Measurements from ENCODE around the gene FGF14.
"Not testable (repeated sequence)": the region's sequence is repeated elsewhere in the genome, so short reads cannot be mapped to it uniquely, and the experiment has no call there.

Gene FGF14

GRCh38 chr13:101866889-101867581, 534.8 kb downstream of the FGF14 start:
- DNase-seq (ENCODE audit: low read depth), result no peak

GRCh38 chr13:101858860-101859259, 543.0 kb downstream of the FGF14 start:
- no peak for DNase-seq (ENCODE audit: low read depth)

DNA sequence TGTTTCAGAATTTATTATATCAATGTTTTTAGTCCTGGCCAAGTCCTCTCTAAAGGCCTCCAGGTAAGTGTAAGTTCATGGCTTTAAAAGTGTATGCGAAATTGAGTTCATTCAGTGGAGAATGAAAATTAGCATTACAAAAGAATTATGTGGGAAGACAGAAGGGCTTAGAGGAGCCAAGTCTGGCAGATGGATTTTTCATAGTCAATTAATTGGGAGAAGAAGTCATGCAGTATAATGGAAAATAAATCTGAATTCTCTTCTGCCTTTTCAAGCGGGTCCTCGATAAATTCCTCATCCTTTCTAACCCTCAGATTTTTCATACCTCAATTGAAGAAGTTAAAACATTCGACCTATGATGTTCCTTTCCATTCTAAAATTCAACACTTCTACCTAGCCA, 555.1 kb downstream of the FGF14 start:
- DNase-seq (ENCODE audit: low read depth), result no peak

DNA sequence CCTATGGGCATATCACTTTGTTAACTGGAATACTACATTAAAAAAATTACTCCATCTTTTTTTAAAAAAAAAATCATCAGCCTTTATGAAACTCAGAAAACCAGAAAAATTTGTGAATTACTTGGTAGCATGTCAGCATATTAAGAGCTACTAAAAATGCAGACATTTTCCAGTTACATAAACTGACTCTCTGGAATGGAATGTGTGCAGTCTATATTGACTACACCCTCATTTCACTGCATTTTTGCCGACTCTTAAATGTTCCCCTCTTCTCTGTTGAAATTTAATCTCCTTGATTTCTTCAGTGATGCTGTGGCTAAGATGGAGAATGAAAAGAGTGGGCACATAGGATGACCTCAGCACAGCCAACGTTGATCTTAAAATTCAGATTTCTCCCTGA, 555.6 kb downstream of the FGF14 start:
- no peak for DNase-seq (ENCODE audit: low read depth)

DNA sequence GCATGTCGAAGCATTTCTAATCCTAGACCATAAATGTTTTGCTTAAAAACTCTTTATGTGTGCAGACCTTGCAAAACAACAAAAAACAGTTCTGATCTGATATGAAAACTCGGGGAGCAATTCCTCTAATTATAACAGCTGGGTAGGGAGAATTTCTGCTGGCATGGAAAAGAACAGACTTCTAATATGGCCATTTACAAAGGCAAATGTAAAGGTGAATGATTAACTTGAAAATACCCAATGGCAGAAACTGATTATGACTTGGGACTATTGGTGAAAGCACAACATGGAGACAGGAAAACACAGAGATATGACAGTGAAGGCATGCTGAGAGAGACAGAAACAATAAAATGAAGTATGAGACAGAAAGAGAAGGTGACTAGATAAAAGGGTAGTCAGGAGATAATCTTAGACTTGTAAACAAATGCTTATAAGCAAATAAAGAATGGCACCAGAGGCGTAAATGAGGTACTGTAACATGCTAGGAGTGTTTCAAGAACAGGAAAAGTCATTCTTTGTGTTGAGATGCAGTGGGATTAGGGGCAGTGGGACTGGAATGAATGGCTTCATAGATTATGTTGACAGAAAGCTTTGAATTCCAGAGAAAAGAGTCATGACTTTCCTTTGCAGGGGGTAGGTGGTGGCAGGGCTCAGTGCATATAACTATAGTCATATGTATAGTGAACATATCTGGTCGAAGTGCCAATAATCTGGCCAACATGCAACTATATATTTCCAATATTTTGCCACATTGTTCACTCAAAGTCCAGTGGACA, 556.4 kb downstream of the FGF14 start:
- no peak for DNase-seq (ENCODE audit: low read depth)

DNA sequence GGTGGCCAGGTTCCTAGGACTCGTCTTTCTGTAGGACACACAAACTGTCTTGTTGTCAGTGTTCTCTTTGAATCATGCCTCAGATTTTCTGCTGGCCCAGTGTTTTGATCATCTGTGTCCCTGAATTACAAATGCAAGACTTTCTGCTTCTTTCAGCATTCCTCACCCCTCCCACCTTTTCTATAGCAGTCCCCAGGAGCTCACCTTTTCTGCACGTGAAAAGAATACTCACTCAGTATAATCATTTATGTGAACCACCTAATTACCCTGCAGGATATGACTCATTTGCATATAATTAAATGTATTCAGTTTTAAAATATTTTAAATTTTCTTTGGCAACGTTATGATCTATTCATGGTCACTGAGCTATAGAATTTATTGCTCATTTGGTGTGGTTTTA, 560.1 kb downstream of the FGF14 start:
- DNase-seq (ENCODE audit: low read depth), result no peak

DNA sequence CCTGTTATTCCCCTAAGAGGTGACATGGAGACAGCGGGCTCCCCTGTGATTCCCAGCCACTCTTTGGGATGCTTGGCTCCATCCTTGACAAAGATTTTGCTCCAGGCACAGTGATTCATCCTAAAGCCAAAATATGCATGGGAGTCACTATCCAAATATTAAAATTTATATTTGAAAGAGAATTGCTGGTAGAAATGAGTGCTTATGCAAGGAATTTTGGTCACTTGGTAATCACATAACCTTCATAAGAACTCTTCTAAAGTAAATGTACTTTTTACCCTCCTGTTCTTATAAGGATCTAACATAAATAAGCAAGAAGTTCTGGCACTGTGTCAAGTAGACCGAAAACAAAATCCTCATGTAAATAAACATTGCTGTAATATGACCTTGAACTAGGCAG, 563.5 kb downstream of the FGF14 start:
- DNase-seq (ENCODE audit: low read depth), result no peak

GRCh38 chr13:101837778-101838177, 564.1 kb downstream of the FGF14 start:
- DNase-seq (ENCODE audit: low read depth), result not testable (repeated sequence)

GRCh38 chr13:101837288-101837687, 564.6 kb downstream of the FGF14 start:
- DNase-seq (ENCODE audit: low read depth), result no peak

GRCh38 chr13:101835920-101836319, 565.9 kb downstream of the FGF14 start:
- no peak for DNase-seq (ENCODE audit: low read depth)

DNA sequence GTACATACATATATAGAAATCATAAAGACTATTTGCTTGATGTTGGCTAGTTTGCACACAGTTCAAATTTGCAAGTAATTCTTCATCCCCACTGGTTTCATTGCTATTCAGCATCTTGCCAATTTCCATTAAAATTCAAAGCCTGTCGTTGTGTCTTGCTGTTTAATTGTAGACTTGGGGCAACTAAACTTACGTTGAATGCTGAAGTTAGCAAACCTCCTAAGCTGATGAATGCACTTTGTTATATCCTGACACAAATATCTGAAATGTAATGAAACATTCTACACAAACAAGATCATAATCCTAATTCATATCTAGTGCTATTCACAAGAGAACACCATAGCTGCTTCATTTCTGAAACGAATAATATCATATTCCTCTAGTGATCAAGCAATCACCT, 568.2 kb downstream of the FGF14 start:
- no peak for DNase-seq (ENCODE audit: low read depth)

DNA sequence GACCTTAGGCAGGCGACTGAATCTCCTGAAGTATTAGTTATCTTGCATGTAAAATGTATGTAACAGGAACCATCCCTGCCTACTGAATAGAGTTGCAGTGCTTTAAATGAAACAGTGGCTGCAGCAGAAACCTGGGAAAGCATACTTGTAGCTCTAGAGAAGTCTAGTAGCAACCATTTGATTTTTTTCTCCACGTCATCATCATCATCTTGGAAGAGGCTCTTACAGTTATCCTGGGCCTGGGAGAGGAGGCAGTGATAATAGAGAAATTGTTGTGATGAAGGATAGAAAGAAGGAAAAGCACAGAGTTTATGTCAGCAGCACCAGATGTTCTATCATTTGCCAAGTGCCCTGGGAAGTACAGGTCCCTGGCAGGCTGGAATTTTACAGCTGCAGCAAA, 571.8 kb downstream of the FGF14 start:
- no peak for DNase-seq (ENCODE audit: low read depth)

- DNase-seq (ENCODE audit: low read depth), result no peak
Measured at GRCh38 chr13:101829484-101829883, 572.4 kb downstream of the FGF14 start.

- DNase-seq (ENCODE audit: low read depth), result no peak
Measured at GRCh38 chr13:101828119-101828518, 573.7 kb downstream of the FGF14 start.

GRCh38 chr13:101817898-101818297, 584.0 kb downstream of the FGF14 start:
- no peak for DNase-seq (ENCODE audit: low read depth)

- no peak for DNase-seq (ENCODE audit: low read depth)
Measured at GRCh38 chr13:101811881-101812280, 590.0 kb downstream of the FGF14 start.

GRCh38 chr13:101811284-101811839, 590.5 kb downstream of the FGF14 start:
- no peak for DNase-seq (ENCODE audit: low read depth)

GRCh38 chr13:101799196-101799595, 602.7 kb downstream of the FGF14 start:
- no peak for DNase-seq (ENCODE audit: low read depth)

DNA sequence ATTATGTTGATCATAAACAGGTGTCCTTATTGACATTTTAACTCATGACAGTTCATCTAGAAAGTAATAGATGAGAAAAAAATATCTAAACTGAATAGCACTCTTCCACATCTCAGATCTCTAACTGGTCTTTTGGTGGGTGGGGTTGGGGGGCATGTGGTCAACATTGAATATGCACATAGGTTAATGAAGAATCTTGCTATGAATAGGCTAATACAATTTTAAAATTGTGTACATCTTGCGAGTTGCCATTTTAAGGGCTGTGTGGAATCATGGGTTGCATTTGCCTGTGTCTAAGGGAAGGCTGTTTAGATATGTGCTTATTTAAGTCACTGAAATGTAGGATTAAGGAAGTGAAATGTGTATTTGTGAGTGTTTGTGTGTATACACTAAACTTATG, 603.4 kb downstream of the FGF14 start:
- DNase-seq (ENCODE audit: low read depth), result no peak

- DNase-seq (ENCODE audit: low read depth), result no peak
Measured at GRCh38 chr13:101795460-101795859, 606.4 kb downstream of the FGF14 start.

- no peak for DNase-seq (ENCODE audit: low read depth)
Measured at GRCh38 chr13:101795025-101795424, 606.8 kb downstream of the FGF14 start.

DNA sequence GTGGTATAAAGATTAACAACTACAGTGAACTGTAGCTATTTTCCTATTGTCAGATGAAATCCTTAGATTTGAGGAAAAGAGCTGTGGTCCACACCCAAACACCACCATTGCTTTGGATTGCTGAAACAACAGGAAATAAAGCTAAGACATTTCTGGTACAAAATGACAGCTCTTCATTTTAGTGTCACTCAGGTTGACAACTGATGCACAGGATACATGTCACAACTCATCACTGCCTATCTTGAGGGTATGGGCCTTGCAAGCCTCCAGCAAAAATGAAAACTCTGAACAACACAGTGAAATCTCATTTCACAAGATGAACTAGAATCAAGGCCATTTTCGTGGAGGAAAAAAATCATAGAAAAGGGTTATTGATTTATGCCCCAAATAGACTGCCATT, 609.7 kb downstream of the FGF14 start:
- no peak for DNase-seq (ENCODE audit: low read depth)

DNA sequence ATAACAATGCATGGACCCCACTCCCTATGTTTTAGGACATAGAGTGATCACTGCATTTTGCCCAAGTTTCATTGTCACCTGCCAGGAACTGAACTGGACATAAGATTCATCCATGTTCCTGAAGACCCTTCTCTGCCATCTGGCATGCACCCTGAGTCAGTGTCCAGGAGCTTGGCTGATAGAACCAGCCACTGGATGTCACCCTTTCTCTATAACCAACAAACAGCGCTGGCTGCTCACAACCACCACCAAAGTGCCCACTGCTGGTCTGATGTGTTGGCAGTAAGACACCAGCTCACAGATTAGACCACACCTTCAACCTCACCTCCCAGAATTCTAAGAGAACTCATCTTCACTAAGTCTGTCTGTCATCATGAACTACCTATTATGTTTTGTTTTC, 616.0 kb downstream of the FGF14 start:
- DNase-seq (ENCODE audit: low read depth), result no peak

All from stimulated activated CD8-positive, alpha-beta memory T cell treated with anti-CD3 and anti-CD28 coated beads, Interleukin-12 subunit alpha, Interleukin-12 subunit beta, amount 100 ng/mL, for 4 hours (primary cell).